Measurements from ENCODE around the gene HAUS8.
A peak's percentile ranks its signal among the peaks of the same experiment; 100 is the strongest.
"Not testable (repeated sequence)": the region's sequence is repeated elsewhere in the genome, so short reads cannot be mapped to it uniquely, and the experiment has no call there.

The HAUS8 gene

GRCh38 chr19:17075035-17075863, at the start of gene HAUS8, which contains the start of gene MYO9B:
TSS of gene HAUS8 (minus strand) at chr19:17075452. CDS start at chr19:17075422, 30 bp downstream.
TSS of gene MYO9B (plus strand) at chr19:17075777. CDS start at chr19:17101718, 25,941 bp downstream.
- DNase-seq: peak; percentile 100

- DNase-seq: no peak
These were observed 48.8 kb upstream of the HAUS8 start for GRCh38 chr19:17124025-17124424.

- no peak for DNase-seq
These were observed 47.8 kb upstream of the HAUS8 start for GRCh38 chr19:17123041-17123440.

- DNase-seq: no peak
These were observed 46.6 kb upstream of the HAUS8 start for GRCh38 chr19:17121736-17122293.

- no peak for DNase-seq
These were observed 43.7 kb upstream of the HAUS8 start for GRCh38 chr19:17118957-17119356.

GRCh38 chr19:17116996-17117702, 41.9 kb upstream of the HAUS8 start:
- DNase-seq: no peak

GRCh38 chr19:17114414-17114831, 39.2 kb upstream of the HAUS8 start:
- DNase-seq: no peak

GRCh38 chr19:17113127-17113785, 38.0 kb upstream of the HAUS8 start:
- no peak for DNase-seq

- no peak for DNase-seq
These were observed 37.4 kb upstream of the HAUS8 start for GRCh38 chr19:17112700-17113099.

- no peak for DNase-seq
These were observed 37.0 kb upstream of the HAUS8 start for GRCh38 chr19:17112271-17112670.

- no peak for DNase-seq
These were observed 36.5 kb upstream of the HAUS8 start for GRCh38 chr19:17111766-17112165.

GRCh38 chr19:17110599-17110966, 35.3 kb upstream of the HAUS8 start:
- no peak for DNase-seq

GRCh38 chr19:17109962-17110598, 34.8 kb upstream of the HAUS8 start:
- DNase-seq: no peak

- no peak for DNase-seq
These were observed 34.0 kb upstream of the HAUS8 start for GRCh38 chr19:17109300-17109699.

GRCh38 chr19:17108453-17108784, 33.2 kb upstream of the HAUS8 start:
- no peak for DNase-seq

GRCh38 chr19:17107546-17108452, 32.5 kb upstream of the HAUS8 start:
- DNase-seq: no peak

- not testable (repeated sequence) for DNase-seq
These were observed 31.7 kb upstream of the HAUS8 start for GRCh38 chr19:17106964-17107363.

- no peak for DNase-seq
These were observed 30.3 kb upstream of the HAUS8 start for GRCh38 chr19:17105556-17105955.

GRCh38 chr19:17104679-17105078, 29.4 kb upstream of the HAUS8 start:
- no peak for DNase-seq

GRCh38 chr19:17103177-17103576, 27.9 kb upstream of the HAUS8 start:
- no peak for DNase-seq

GRCh38 chr19:17101686-17102628, 26.7 kb upstream of the HAUS8 start:
- no peak for DNase-seq
